ENCODE results near the gene HSD17B4.

The HSD17B4 gene

GRCh38 chr5:119458911-119459632 lies 6.8 kb downstream of the HSD17B4 start:
- Histone ChIP-seq H3K9me3 (no peaks in the 10 kb centered on the region), H3K4me1 (peaks cover 0 to 15% (median 7%) of the 10 kb centered on the region in 4 donors), H3K4me3 (no peak overlapping the region), H3K27ac (no peak overlapping the region), H3K27me3 (no peaks in the 10 kb centered on the region), H3K36me3 (peaks cover 0 to 4% (median 0%) of the 10 kb centered on the region in 3 donors)
- TF ChIP-seq CTCF (IDR thresholded peaks at IDR 0.05): no peak
- intact Hi-C loops (cut with DNase I; ENCODE audit: low total_unique reads): no loop called here
- DNase-seq: no peak

GRCh38 chr5:119465640-119466039 lies 13.3 kb downstream of the HSD17B4 start:
- H3K27me3 ChIP-seq: no peaks in the 10 kb centered on the region
- H3K9me3 ChIP-seq: peaks cover 0 to 16% (median 6%) of the 10 kb centered on the region in 3 donors
- intact Hi-C loops (cut with DNase I; ENCODE audit: low total_unique reads): no loop called here
- no peak for DNase-seq
- H3K4me1 ChIP-seq: no peaks in the 10 kb centered on the region
- H3K36me3 ChIP-seq: peaks cover 5 to 8% (median 8%) of the 10 kb centered on the region in 3 donors
- TF ChIP-seq CTCF (IDR thresholded peaks at IDR 0.05): no peak
- H3K4me3 ChIP-seq: no peak overlapping the region
- H3K27ac ChIP-seq: no peak overlapping the region

GRCh38 chr5:119468286-119468685 lies 16.0 kb downstream of the HSD17B4 start:
- H3K4me1 ChIP-seq: peaks cover 0 to 8% (median 0%) of the 10 kb centered on the region in 4 donors
- DNase-seq: no peak
- H3K27ac ChIP-seq: no peak overlapping the region
- peaks cover 5 to 8% (median 8%) of the 10 kb centered on the region in 3 donors for H3K36me3 ChIP-seq
- TF ChIP-seq CTCF (IDR thresholded peaks at IDR 0.05): no peak
- H3K9me3 ChIP-seq: peaks cover 0 to 16% (median 6%) of the 10 kb centered on the region in 3 donors
- H3K27me3 ChIP-seq: no peaks in the 10 kb centered on the region
- intact Hi-C loops (cut with DNase I; ENCODE audit: low total_unique reads): no loop called here
- no peak overlapping the region for H3K4me3 ChIP-seq

GRCh38 chr5:119470105-119470763 lies 17.9 kb downstream of the HSD17B4 start:
- no peak for DNase-seq
- TF ChIP-seq CTCF (IDR thresholded peaks at IDR 0.05): no peak
- intact Hi-C loops (cut with DNase I; ENCODE audit: low total_unique reads): no loop called here
- H3K9me3 ChIP-seq: peaks cover 0 to 16% (median 6%) of the 10 kb centered on the region in 3 donors
- H3K36me3 ChIP-seq: peaks cover 5 to 16% (median 5%) of the 10 kb centered on the region in 3 donors
- H3K27me3 ChIP-seq: no peaks in the 10 kb centered on the region
- H3K27ac ChIP-seq: no peak overlapping the region
- H3K4me3 ChIP-seq: no peak overlapping the region
- peaks cover 0 to 8% (median 0%) of the 10 kb centered on the region in 4 donors for H3K4me1 ChIP-seq

- H3K4me3 ChIP-seq: no peak overlapping the region
- H3K27ac ChIP-seq: no peak overlapping the region
- no peaks in the 10 kb centered on the region for H3K27me3 ChIP-seq
- intact Hi-C loops (cut with DNase I; ENCODE audit: low total_unique reads): no loop called here
- TF ChIP-seq CTCF (IDR thresholded peaks at IDR 0.05): peak; percentile 57 to 64
- H3K9me3 ChIP-seq: peaks cover 0 to 16% (median 6%) of the 10 kb centered on the region in 3 donors
- H3K36me3 ChIP-seq: peaks cover 5 to 17% (median 5%) of the 10 kb centered on the region in 3 donors
- no peak for DNase-seq
- H3K4me1 ChIP-seq: peaks cover 0 to 8% (median 0%) of the 10 kb centered on the region in 4 donors
Observed at GRCh38 chr5:119470851-119471451, 18.7 kb downstream of the HSD17B4 start.
